ENCODE data around the gene ADORA1.

DNA sequence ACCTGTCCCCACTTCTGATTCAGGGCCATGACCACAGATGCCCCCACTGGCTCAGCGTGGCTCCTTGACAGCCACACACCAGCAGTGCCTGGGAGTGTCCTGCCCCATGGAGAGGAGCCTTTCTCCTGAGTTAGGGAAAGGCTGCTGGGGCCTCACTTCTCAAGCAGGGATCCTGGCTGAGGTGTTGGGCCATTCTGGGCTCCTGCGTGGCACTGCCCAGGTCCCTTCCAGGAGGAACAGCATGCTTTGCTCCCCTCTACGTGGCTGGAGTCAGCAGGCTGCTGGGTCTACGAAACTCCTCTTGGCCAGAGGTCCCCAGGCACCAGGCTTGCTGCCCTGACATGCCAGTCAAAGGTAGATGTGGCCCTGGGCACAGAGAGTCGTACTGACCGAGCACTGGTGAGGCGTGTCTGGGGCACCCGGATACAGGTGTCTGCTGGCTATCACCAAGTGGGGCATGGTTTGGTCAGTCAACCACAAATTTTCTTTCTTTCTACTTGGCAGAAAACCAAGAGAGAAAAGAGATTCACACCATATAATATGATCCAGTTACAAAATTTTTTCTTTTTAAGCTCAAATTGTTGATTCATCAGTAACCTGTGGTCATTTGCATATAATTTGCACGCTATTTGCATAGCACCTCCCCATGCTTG lies 4.1 kb downstream of the ADORA1 start:
- TF ChIP-seq EZH2 (IDR thresholded peaks at IDR 0.05; ENCODE audit: borderline replicate concordance, low read length) = no peak
- TF ChIP-seq, protein P1, sequence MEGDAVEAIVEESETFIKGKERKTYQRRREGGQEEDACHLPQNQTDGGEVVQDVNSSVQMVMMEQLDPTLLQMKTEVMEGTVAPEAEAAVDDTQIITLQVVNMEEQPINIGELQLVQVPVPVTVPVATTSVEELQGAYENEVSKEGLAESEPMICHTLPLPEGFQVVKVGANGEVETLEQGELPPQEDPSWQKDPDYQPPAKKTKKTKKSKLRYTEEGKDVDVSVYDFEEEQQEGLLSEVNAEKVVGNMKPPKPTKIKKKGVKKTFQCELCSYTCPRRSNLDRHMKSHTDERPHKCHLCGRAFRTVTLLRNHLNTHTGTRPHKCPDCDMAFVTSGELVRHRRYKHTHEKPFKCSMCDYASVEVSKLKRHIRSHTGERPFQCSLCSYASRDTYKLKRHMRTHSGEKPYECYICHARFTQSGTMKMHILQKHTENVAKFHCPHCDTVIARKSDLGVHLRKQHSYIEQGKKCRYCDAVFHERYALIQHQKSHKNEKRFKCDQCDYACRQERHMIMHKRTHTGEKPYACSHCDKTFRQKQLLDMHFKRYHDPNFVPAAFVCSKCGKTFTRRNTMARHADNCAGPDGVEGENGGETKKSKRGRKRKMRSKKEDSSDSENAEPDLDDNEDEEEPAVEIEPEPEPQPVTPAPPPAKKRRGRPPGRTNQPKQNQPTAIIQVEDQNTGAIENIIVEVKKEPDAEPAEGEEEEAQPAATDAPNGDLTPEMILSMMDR (IDR thresholded peaks at IDR 0.05; ENCODE audit: low read length) = no peak

All from OCI-LY1 (cell line).